CD4-positive, alpha-beta T cell (primary cell): Measurements from ENCODE around the gene BEGAIN. TPM values are rescaled to one million over a fixed set of nuclear protein-coding genes. Genes with fewer than 3 reads are reported as not detected.

Source experiments
- ATAC-seq: fragments of 200-7000 bp; cut with Tn5 transposase; one replicate; pipeline ENCODE4 v1.10.0; 2022; ENCODE audit warnings: mild to moderate bottlenecking; ENCODE audit not compliant: poor library complexity
- CTCF ChIA-PET: fragments of 350-600 bp; sonication (Branson Sonifier 250); formaldehyde crosslinking; loops from one replicate; lab custom pipeline; 2021; ENCODE audit warnings: antibody characterized with exemption, inconsistent platforms; lab: Charles Lee
- POLR2A ChIA-PET: fragments of 350-600 bp; sonication (Branson Sonifier 250); formaldehyde crosslinking; loops from one replicate; lab custom pipeline; 2021; ENCODE audit warnings: antibody characterized with exemption, inconsistent platforms; lab: Charles Lee
- DNase-seq, 14 experiments: peaks; one replicate each; pipeline ENCODE4 v3.0.0-alpha.2; 2013 to 2020; ENCODE audit warnings: mixed read lengths in 2 of 14
- H3K27ac ChIP-seq, 2 donors: one replicate each; pipeline versions ENCODE4 v1.5.1 to v1.7.0; 2013; ENCODE audit warnings: low read length in 2 of 2, low read depth in 1 of 2, mild to moderate bottlenecking in 1 of 2
- H3K27me3 ChIP-seq, 2 experiments: 1 replicate in 1 of 2; 2 replicates in 1 of 2; pipeline versions ENCODE4 v1.6.1 to v1.7.0; 2013; ENCODE audit warnings: low read length in 2 of 2, control low read depth in 1 of 2, mild to moderate bottlenecking in 1 of 2, moderate library complexity in 1 of 2; ENCODE audit not compliant: insufficient read depth in 2 of 2, control insufficient read depth in 1 of 2
- H3K36me3 ChIP-seq: one replicate; pipeline ENCODE4 v1.6.1; 2013; ENCODE audit warnings: low read length, control low read depth; ENCODE audit not compliant: insufficient read depth
- H3K4me1 ChIP-seq: one replicate; pipeline ENCODE4 v1.6.1; 2013; ENCODE audit warnings: low read length, control low read depth; ENCODE audit not compliant: insufficient read depth
- H3K4me3 ChIP-seq: one replicate; pipeline ENCODE4 v1.5.1; 2013; ENCODE audit warnings: mild to moderate bottlenecking, low read length, moderate library complexity
- H3K9me3 ChIP-seq, 2 experiments: 1 replicate in 1 of 2; 2 replicates in 1 of 2; pipeline versions ENCODE4 v1.6.1 to v1.7.0; 2013; ENCODE audit warnings: low read length in 2 of 2, mild to moderate bottlenecking in 2 of 2, control low read depth in 1 of 2, moderate library complexity in 1 of 2; ENCODE audit not compliant: control insufficient read depth in 1 of 2, insufficient read depth in 1 of 2
- H3K27ac Mint-ChIP-seq: one replicate; pipeline ENCODE4 v1.8.0; 2020; ENCODE audit warnings: mixed read lengths
- H3K27me3 Mint-ChIP-seq: one replicate; pipeline ENCODE4 v1.8.0; 2021; ENCODE audit warnings: mixed read lengths
- H3K36me3 Mint-ChIP-seq: one replicate; pipeline ENCODE4 v1.8.0; 2021; ENCODE audit warnings: low read depth, mixed read lengths
- H3K4me1 Mint-ChIP-seq: one replicate; pipeline ENCODE4 v1.8.0; 2021; ENCODE audit warnings: low read depth, mixed read lengths
- H3K4me3 Mint-ChIP-seq: one replicate; pipeline ENCODE4 v1.8.0; 2020; ENCODE audit warnings: mild to moderate bottlenecking, mixed read lengths
- H3K9me3 Mint-ChIP-seq: one replicate; pipeline ENCODE4 v1.8.0; 2020; ENCODE audit warnings: mixed read lengths
- CTCF ChIP-seq: fragments of 200-600 bp; IDR thresholded peaks from one replicate; pipeline ENCODE4 v1.8.0; 2022; ENCODE audit warnings: antibody characterized with exemption, mild to moderate bottlenecking
- intact Hi-C, 2 experiments: fragments of 100-400 bp; cut with DNase I in 1 of 2; cut with micrococcal nuclease in 1 of 2; formaldehyde crosslinking; loops; one replicate each; pipeline versions ENCODE4 v1.15.1 to v1.9.0; 2023 to 2025; cut with DNase I, micrococcal nuclease
- total RNA-seq, 174 experiments: library from RNA in 2 of 174; stranded (reverse) in 2 of 174; gene quantifications; one replicate each; pipeline ENCODE4 v1.2.3 and lab custom pipeline; 2021 to 2026

BEGAIN gene
- total RNA-seq, 2 experiments from 2014 or later = 1.5 to 2.0 TPM

GRCh38 chr14:100628225-100628624 lies 41.0 kb upstream of the BEGAIN start:
- intact Hi-C loops = no loop called here
- ChIA-PET POLR2A (no interaction called here), CTCF (no interaction called here)
- ATAC-seq (no peak), DNase-seq (no peak)
- H3K27ac Mint-ChIP-seq = no peak overlapping the region
- Histone ChIP-seq H3K9me3 (no peaks in the 10 kb centered on the region), H3K4me3 (no peak overlapping the region), H3K4me1 (no peaks in the 10 kb centered on the region), H3K27ac (no peak overlapping the region), H3K36me3 (no peaks in the 10 kb centered on the region), H3K27me3 (no peaks in the 10 kb centered on the region)
- no peaks in the 10 kb centered on the region for H3K36me3 Mint-ChIP-seq
- peaks cover 4% of the 10 kb centered on the region for H3K27me3 Mint-ChIP-seq
- no peaks in the 10 kb centered on the region for H3K9me3 Mint-ChIP-seq
- no peaks in the 10 kb centered on the region for H3K4me1 Mint-ChIP-seq
- no peak overlapping the region for H3K4me3 Mint-ChIP-seq
- TF ChIP-seq CTCF = no peak

GRCh38 chr14:100626614-100627013 lies 39.4 kb upstream of the BEGAIN start:
- H3K4me3 ChIP-seq = no peak overlapping the region
- Mint-ChIP-seq H3K36me3 (no peaks in the 10 kb centered on the region), H3K27me3 (peaks cover 4% of the 10 kb centered on the region), H3K4me3 (no peak overlapping the region), H3K9me3 (no peaks in the 10 kb centered on the region), H3K4me1 (no peaks in the 10 kb centered on the region), H3K27ac (no peak overlapping the region)
- H3K4me1 ChIP-seq = peaks cover 3% of the 10 kb centered on the region
- no peaks in the 10 kb centered on the region for H3K36me3 ChIP-seq
- DNase-seq = no peak
- H3K27ac ChIP-seq = no peak overlapping the region
- ChIA-PET CTCF (interaction anchor here (1.3 kb wide), 1 partner anchor 36 kb away, joined by 3 read pairs; no protein-coding TSS in a partner anchor), POLR2A (no interaction called here)
- no peak for TF ChIP-seq CTCF
- no peaks in the 10 kb centered on the region for H3K9me3 ChIP-seq
- intact Hi-C loops = no loop called here
- H3K27me3 ChIP-seq = no peaks in the 10 kb centered on the region
- ATAC-seq = no peak

- no peaks in the 10 kb centered on the region for H3K9me3 ChIP-seq
- Mint-ChIP-seq H3K27ac (no peak overlapping the region), H3K4me3 (no peak overlapping the region), H3K9me3 (no peaks in the 10 kb centered on the region), H3K27me3 (peaks cover 4% of the 10 kb centered on the region), H3K4me1 (no peaks in the 10 kb centered on the region), H3K36me3 (no peaks in the 10 kb centered on the region)
- intact Hi-C loops = no loop called here
- no peaks in the 10 kb centered on the region for H3K27me3 ChIP-seq
- ChIA-PET CTCF (no interaction called here), POLR2A (no interaction called here)
- no peak for TF ChIP-seq CTCF
- no peak overlapping the region for H3K4me3 ChIP-seq
- DNase-seq (no peak), ATAC-seq (no peak)
- H3K36me3 ChIP-seq = no peaks in the 10 kb centered on the region
- H3K4me1 ChIP-seq = peaks cover 3% of the 10 kb centered on the region
- no peak overlapping the region for H3K27ac ChIP-seq
Measured at GRCh38 chr14:100623961-100624360, 36.7 kb upstream of the BEGAIN start.
